WERI-Rb-1 (cell line): ENCODE data around the gene ATP1A4.

ENCODE experiments used
- DNase-seq: peaks from one replicate; pipeline ENCODE4 v3.0.0-alpha.2; 2020
- H3K27ac ChIP-seq: fragments of 250-450 bp; sonication (Bioruptor Pico); 2 replicates; pipeline ENCODE4 v1.5.1; 2020; ENCODE audit warnings: mild to moderate bottlenecking, moderate library complexity
- H3K27me3 ChIP-seq: fragments of 250-450 bp; sonication (Bioruptor Pico); 2 replicates; pipeline ENCODE4 v1.5.1; 2021; ENCODE audit warnings: mild to moderate bottlenecking, low read depth, moderate library complexity; ENCODE audit not compliant: insufficient read depth, severe bottlenecking
- H3K36me3 ChIP-seq: fragments of 250-450 bp; sonication (Bioruptor Pico); 2 replicates; pipeline ENCODE4 v1.5.1; 2020; ENCODE audit warnings: mild to moderate bottlenecking, moderate library complexity
- H3K4me3 ChIP-seq: 2 replicates; pipeline ENCODE4 v1.5.1; 2011; ENCODE audit warnings: low read depth, mild to moderate bottlenecking, control low read depth, low read length
- H3K9me3 ChIP-seq: fragments of 250-450 bp; sonication (Bioruptor Pico); 2 replicates; pipeline ENCODE4 v1.5.1; 2021; ENCODE audit warnings: mild to moderate bottlenecking, moderate library complexity; ENCODE audit not compliant: severe bottlenecking
- CTCF ChIP-seq: IDR thresholded peaks from 2 replicates; pipeline ENCODE4 v1.5.1; 2011; ENCODE audit warnings: low read depth, mild to moderate bottlenecking, control low read depth, inconsistent platforms, low read length

The ATP1A4 gene

GRCh38 chr1:160159846-160160245, 8.4 kb downstream of the ATP1A4 start:
- Histone ChIP-seq H3K36me3 (no peaks in the 10 kb centered on the region), H3K4me3 (no peak overlapping the region), H3K27me3 (no peaks in the 10 kb centered on the region), H3K9me3 (no peaks in the 10 kb centered on the region), H3K27ac (no peak overlapping the region)
- no peak for DNase-seq
- TF ChIP-seq CTCF, result no peak

- peak; percentile 99 for TF ChIP-seq CTCF
- no peak overlapping the region for H3K4me3 ChIP-seq
- no peaks in the 10 kb centered on the region for H3K36me3 ChIP-seq
- no peaks in the 10 kb centered on the region for H3K9me3 ChIP-seq
- no peak overlapping the region for H3K27ac ChIP-seq
- peak; percentile 85 for DNase-seq
- H3K27me3 ChIP-seq, result no peaks in the 10 kb centered on the region
These were observed 10.7 kb downstream of the ATP1A4 start for GRCh38 chr1:160161965-160162705.

GRCh38 chr1:160162931-160163330, 11.5 kb downstream of the ATP1A4 start:
- no peak overlapping the region for H3K27ac ChIP-seq
- no peak overlapping the region for H3K4me3 ChIP-seq
- TF ChIP-seq CTCF, result no peak
- H3K36me3 ChIP-seq, result no peaks in the 10 kb centered on the region
- no peaks in the 10 kb centered on the region for H3K27me3 ChIP-seq
- no peaks in the 10 kb centered on the region for H3K9me3 ChIP-seq
- no peak for DNase-seq

- peak; percentile 57 for DNase-seq
- no peaks in the 10 kb centered on the region for H3K36me3 ChIP-seq
- peak; percentile 48; the same call in 1 of the 2 replicates for TF ChIP-seq CTCF
- no peak overlapping the region for H3K4me3 ChIP-seq
- H3K27ac ChIP-seq, result no peak overlapping the region
- H3K27me3 ChIP-seq, result no peaks in the 10 kb centered on the region
- no peaks in the 10 kb centered on the region for H3K9me3 ChIP-seq
These were observed 12.2 kb downstream of the ATP1A4 start for GRCh38 chr1:160163615-160164014.

GRCh38 chr1:160164121-160164520, 12.7 kb downstream of the ATP1A4 start:
- Histone ChIP-seq H3K9me3 (no peaks in the 10 kb centered on the region), H3K4me3 (no peak overlapping the region), H3K27me3 (no peaks in the 10 kb centered on the region), H3K27ac (no peak overlapping the region), H3K36me3 (no peaks in the 10 kb centered on the region)
- no peak for DNase-seq
- TF ChIP-seq CTCF, result no peak
